HG03460 (cell line): ENCODE measurements around the gene EIF3CL.
"Not testable (repeated sequence)": the region's sequence is repeated elsewhere in the genome, so short reads cannot be mapped to it uniquely, and the experiment has no call there.

ENCODE experiments used
- ATAC-seq: cut with Tn5 transposase; IDR thresholded peaks from one replicate; pipeline ENCODE4 v1.9.1; 2021; ENCODE audit not compliant: unreplicated experiment

The EIF3CL gene

DNA sequence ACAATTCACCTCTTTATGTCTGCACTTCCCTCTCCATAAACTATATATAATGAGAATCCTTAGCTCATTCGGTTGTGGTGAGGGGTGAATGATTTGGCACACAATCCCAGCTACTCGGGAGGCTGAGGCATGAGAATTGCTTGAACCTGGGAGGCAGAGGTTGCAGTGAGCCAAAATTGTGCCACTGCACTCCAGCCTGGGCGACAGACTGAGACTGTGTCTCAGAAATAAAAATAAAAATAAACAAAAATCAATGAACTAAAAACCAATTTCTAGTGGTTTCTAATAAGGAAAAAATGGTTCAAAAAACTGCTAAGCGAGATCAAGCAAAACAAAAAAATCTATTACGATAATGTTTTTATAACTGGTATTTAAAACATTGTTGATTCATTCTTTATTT is 40.2 kb downstream of the EIF3CL start, which contains the start of gene NPIPB6:
Gene NPIPB6, minus strand, starts transcription at position 101 of the 400 bp plus-strand sequence. CDS start 686 bp downstream, outside the sequence.
- not testable (repeated sequence) for ATAC-seq

DNA sequence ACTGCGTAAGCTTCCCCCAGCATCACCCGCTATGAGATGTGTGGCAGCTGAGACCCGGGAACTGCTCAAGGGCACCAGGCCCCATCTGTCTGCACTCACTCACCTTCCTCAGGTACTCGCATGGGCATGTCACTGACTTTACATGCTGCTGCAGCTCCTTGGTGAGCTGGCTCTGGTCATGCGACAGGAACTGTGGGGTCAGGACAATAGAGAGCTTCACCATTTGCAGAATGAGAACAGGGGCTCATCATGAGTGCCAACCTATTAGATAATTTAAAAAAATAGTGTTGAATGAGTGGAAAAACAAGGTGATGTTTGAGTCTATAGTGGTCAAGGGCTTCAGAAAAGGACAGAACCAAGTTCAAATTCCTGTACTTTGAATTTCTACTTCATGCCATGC is 41.0 kb downstream of the EIF3CL start:
- ATAC-seq = not testable (repeated sequence)

DNA sequence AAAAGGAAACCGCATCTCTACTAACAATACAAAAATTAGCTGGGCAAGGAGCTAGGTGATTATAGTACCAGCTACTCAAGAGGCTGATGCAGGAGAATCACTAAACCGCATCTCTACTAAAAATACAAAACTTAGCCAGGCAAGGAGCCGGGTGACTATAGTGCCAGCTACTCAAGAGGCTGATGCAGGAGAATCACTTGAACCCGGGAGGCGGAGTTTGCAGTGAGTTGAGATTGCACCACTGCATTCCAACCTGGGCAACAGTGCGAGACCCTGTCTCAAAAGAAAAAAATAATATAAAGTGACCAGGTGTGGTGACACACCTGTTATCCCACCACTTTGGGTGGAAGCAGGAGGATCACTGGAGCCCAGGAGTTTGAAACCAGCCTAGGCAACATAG is 65.4 kb downstream of the EIF3CL start:
- ATAC-seq = not testable (repeated sequence)

DNA sequence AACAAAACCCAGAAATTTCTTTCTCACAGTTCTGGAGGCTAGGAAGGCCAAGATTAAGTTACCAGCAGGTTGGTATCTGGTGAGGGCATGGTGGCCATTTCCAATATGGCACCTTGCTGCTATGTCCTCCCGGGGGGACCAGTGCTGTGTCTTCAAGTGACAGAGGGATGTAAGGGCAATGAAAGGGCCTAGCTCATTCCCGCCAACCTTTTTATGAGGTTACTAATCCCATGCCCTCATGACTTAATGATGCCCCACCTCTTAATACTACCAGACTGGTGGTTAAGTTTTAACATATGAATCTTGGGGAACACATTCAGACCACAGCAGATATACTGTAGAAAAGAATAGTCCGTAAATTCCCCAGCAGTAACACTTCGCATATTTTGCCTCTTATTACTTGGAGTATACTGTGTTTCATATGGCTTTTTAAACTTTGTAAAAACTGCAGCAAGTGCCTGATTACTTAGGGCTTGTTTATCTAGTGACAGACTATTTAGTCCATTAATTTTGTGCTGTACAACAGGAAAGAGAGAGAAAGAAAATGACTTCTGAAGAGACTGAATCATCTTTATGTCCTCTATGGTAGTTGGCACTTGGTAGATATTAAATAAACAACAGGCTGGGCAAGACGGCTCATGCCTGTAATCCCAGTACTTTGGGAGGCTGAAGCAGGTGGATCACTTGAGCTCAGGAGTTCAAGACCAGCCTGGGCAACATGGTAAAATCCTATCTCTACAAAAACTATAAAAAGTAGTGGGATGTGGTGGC is 66.5 kb downstream of the EIF3CL start:
- not testable (repeated sequence) for ATAC-seq

DNA sequence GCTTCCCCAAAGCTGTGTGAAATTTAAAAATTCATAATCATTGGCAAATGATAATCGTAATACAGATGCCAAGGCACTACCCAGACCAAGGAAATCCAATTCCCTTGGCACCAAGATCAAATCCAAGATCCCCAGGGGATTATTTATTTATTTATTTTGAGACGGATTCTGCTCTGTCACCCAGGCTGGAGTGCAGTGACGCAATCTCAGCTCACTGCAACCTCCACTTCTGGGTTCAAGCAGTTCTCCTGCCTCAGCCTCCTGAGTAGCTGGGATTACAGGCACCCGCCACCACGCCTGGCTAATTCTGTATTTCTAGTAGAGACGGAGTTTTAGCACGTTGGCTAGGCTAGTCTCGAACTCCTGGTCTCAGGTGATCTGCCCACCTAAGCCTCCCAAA is 68.0 kb downstream of the EIF3CL start:
- ATAC-seq = not testable (repeated sequence)

DNA sequence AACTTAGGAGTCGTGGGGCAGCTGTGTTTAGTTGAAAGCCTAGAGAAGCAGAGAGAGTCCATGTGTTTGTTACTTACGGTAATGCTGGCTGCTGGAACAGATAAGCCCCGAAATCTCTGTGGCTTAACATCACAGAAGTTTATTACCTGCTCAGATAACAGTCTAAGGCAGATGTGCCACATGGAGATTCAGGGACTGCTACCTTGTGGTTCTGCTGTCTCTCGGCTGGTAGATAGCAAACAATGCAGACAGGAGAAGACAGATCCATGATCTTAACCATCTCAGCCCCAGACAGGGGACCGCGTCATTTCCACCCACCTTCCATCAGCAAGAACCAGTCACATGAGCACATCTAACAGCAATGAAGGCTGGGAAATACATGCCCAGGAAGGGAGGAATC is 71.0 kb downstream of the EIF3CL start:
- not testable (repeated sequence) for ATAC-seq

DNA sequence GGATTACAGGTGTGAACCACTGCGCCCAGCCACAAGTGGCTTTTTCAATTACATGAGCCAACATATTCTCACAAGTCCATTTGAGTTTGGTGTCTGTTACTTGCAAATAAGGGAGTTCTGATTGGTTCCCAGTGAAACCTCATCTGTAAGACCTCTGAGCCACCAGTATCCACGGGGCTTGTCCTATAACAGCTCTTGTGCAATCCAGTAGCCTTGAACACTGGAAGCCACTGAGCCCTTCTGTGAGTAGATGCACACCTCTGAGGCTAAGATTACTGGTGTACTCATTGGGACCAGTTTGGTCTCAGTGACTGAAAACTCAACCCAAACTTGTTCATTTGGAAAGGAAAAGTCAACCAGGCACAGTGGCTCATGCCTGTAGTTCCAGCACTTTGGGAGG is 72.7 kb downstream of the EIF3CL start:
- not testable (repeated sequence) for ATAC-seq

DNA sequence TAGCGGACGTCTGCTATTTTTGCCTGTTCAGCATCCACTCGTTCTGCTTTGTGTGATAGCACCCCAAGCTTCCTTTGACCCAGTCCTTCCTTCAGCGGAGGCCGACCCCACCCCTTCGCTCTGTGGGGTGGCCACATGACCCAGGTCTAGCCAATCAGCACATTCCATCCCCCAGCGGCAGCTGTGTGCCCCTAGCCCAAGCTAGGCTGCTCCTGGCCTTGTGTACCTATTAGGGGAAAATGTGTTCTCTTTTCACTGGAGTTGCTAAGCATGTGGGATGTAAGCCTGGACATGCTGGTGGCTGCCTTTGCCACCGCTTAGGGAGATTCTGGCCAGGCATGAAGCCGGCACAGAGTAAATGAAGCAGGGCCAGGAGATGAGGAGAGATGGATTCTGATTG is 73.4 kb downstream of the EIF3CL start:
- not testable (repeated sequence) for ATAC-seq
